ENCODE data around the gene NCKIPSD.
A peak's percentile ranks its signal among the peaks of the same experiment; 100 is the strongest.

The NCKIPSD gene

GRCh38 chr3:48633743-48634142 lies 52.0 kb downstream of the NCKIPSD start:
- no peak for TF ChIP-seq CTCF (IDR thresholded peaks at IDR 0.05; ENCODE audit: insufficient read depth, low read length, missing control alignments)
- ChIA-PET CTCF (interaction anchor here (0.7 to 9.1 kb wide), 11 partner anchors 10 to 198 kb away, joined by 3 to 88 read pairs (median 14); partner anchors contain the start of genes CELSR3, PFKFB4, TMEM89 and UCN2), POLR2A (interaction anchor here (2.4 to 3.1 kb wide), 2 partner anchors 30 to 77 kb away, joined by 10 to 25 read pairs; partner anchors contain the start of genes CELSR3 and PFKFB4)
- DNase-seq (ENCODE audit: low read depth, low spot score) = no peak
- peak overlapping the region; percentile 84 for H3K4me3 ChIP-seq (ENCODE audit: low read depth, low read length)

DNA sequence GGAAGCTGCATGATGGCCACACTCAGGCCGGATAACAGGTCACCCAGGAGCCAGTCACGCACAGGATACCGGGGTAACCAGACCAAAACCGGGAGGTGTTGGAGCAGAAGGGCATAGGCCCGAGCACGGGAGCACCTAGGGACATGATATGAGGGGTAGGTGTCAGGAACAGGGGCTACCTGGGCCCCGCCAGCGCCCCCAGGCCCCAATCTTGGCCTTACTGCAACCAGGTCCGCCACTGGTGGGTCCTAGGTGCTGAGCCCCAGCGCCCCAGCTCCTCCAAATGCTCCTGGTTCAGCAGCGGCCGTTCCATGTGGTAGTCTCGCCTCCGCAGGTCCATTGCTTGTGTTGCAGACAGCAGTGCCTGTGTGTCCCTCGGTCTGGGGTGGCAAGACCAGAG lies 52.5 kb downstream of the NCKIPSD start:
- TF ChIP-seq CTCF (IDR thresholded peaks at IDR 0.05; ENCODE audit: insufficient read depth, low read length, missing control alignments) = no peak
- no peak for DNase-seq (ENCODE audit: low read depth, low spot score)
- H3K4me3 ChIP-seq (ENCODE audit: low read depth, low read length) = no peak overlapping the region
- ChIA-PET POLR2A (interaction anchor here (3.1 kb wide), 1 partner anchor 30 kb away, joined by 25 read pairs; the partner anchor contains the start of gene CELSR3), CTCF (interaction anchor here (1.4 to 9.1 kb wide), 6 partner anchors 9 to 197 kb away, joined by 4 to 88 read pairs (median 38); partner anchors contain the start of genes CELSR3, PFKFB4, TMEM89 and UCN2)

DNA sequence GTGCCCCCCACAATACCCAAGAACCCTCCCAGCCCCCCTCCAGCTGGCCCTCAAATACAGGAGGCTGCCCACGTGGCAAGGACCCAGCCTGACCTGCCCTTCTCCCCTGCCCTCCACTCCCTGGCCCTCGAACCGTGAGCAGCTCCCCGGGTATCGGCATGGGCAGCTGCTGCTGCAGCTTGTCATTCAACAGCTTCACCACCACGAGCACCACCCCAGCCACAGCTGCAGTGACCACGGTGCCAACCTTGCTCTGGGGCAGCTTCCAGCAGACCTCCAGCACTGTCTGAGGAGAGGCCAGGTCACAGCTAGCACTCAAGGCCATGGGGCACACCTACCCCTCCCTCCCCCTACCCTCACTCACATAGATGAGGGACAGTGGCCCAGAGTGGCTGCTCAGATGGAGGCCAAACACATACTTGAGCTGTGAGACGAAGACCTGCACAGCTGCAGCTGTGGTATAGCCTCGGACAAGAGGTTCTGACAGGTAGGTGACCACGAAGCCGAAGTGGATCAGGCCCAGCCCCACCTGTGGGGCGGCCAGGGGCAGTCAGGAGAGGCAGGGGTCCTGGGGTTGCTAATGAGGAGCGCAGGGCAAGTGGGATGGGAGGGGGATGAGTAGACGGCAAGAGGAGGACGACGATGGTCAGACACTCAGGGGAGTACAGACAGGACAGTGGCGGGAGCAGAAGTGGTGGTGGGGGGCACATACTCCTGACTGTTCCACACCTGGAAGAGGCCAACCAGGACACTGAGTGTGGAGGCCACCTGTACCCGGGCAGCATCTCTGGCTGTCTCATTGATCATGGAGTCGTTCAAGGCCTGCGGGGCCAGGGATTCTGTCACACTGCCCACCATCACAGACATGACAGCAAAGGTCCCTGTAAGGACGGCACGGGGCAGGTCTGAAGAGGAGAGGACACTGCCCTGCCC lies 53.9 kb downstream of the NCKIPSD start:
- ChIA-PET POLR2A (no interaction called here), CTCF (interaction anchor here (9.1 kb wide), 1 partner anchor 71 kb away, joined by 88 read pairs; the partner anchor contains the start of genes PFKFB4 and UCN2)
- H3K4me3 ChIP-seq (ENCODE audit: low read depth, low read length) = no peak overlapping the region
- no peak for DNase-seq (ENCODE audit: low read depth, low spot score)
- TF ChIP-seq CTCF (IDR thresholded peaks at IDR 0.05; ENCODE audit: insufficient read depth, low read length, missing control alignments) = no peak

- TF ChIP-seq CTCF (IDR thresholded peaks at IDR 0.05; ENCODE audit: insufficient read depth, low read length, missing control alignments) = no peak
- CTCF ChIA-PET = interaction anchor here (9.1 kb wide), 1 partner anchor 70 kb away, joined by 88 read pairs; the partner anchor contains the start of genes PFKFB4 and UCN2
- POLR2A ChIA-PET = no interaction called here
- H3K4me3 ChIP-seq (ENCODE audit: low read depth, low read length) = no peak overlapping the region
- no peak for DNase-seq (ENCODE audit: low read depth, low spot score)
Observed at GRCh38 chr3:48630833-48631232, 54.9 kb downstream of the NCKIPSD start.

GRCh38 chr3:48630407-48630806 lies 55.3 kb downstream of the NCKIPSD start:
- DNase-seq (ENCODE audit: low read depth, low spot score) = no peak
- POLR2A ChIA-PET = no interaction called here
- CTCF ChIA-PET = no interaction called here
- no peak for TF ChIP-seq CTCF (IDR thresholded peaks at IDR 0.05; ENCODE audit: insufficient read depth, low read length, missing control alignments)
- no peak overlapping the region for H3K4me3 ChIP-seq (ENCODE audit: low read depth, low read length)

GRCh38 chr3:48629894-48630293 lies 55.8 kb downstream of the NCKIPSD start:
- DNase-seq (ENCODE audit: low read depth, low spot score) = no peak
- no peak overlapping the region for H3K4me3 ChIP-seq (ENCODE audit: low read depth, low read length)
- POLR2A ChIA-PET = no interaction called here
- CTCF ChIA-PET = no interaction called here
- no peak for TF ChIP-seq CTCF (IDR thresholded peaks at IDR 0.05; ENCODE audit: insufficient read depth, low read length, missing control alignments)
